DMS153 treated with DMSO at 0.1 percent for 48 hours (cell line): ENCODE data around the gene WNT7B.
"Not testable (repeated sequence)": the region's sequence is repeated elsewhere in the genome, so short reads cannot be mapped to it uniquely, and the experiment has no call there.

Experiments used
- DNase-seq: peaks from one replicate; lab custom pipeline; 2025; ENCODE audit not compliant: unreplicated experiment; lab: John Stamatoyannopoulos, UW

The WNT7B gene

GRCh38 chr22:46008836-46009596 is 32.1 kb upstream of the WNT7B start:
- DNase-seq, result no peak

GRCh38 chr22:46008291-46008690 is 31.3 kb upstream of the WNT7B start:
- DNase-seq, result no peak

DNA sequence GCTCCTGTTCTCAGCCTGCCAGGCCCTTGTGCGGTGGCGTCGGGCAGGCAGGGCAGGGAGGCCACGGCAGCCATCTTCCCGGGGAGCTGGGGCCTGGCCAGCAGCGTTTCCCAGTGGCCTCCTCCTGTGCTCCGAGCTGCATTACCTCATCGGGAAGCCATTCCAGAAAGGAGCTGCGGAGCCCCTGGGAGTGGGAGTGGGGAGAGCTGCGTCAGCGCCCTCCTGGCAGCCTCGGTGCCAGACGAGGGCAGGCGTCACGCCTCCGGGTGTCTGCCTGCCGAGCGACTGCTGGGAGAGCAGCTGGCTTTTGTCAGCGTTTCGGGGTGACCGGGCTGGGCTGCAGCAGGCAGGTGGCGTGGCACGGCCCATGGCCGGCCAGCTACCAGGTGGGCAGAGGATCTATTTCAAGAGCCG is 30.9 kb upstream of the WNT7B start:
- no peak for DNase-seq

GRCh38 chr22:46007003-46007847 is 30.3 kb upstream of the WNT7B start:
- DNase-seq, result no peak

DNA sequence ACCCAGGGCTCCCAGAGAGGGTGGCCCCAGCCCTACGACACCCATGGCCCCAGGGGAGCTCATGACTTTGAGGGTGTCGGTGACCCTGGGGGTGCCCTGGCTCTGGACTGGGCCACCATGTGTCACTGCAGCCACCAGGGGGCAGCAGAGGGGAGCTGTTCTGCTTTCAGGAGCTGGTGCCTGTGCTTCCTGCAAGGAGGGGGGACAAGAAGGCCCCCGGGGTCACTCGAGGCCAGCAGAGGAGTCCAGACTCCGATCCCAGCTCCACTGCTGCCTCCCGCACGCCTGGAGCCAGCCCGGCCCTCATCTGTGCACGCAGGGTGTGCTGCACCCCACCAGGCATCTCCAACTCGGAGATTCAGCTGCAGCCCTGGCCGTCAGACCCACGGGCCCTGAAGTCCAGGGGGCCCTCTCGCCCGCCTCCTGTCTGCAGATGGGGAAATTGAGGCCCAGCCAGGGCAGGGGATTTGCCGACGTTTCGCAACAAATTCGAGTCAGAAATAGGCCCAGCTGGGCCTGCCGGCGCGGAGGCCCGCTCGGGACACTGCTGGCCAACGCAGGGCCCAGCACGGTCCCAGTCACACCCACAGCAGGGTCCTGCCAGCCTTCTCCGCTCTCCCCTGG is 29.5 kb upstream of the WNT7B start:
- DNase-seq, result no peak

DNA sequence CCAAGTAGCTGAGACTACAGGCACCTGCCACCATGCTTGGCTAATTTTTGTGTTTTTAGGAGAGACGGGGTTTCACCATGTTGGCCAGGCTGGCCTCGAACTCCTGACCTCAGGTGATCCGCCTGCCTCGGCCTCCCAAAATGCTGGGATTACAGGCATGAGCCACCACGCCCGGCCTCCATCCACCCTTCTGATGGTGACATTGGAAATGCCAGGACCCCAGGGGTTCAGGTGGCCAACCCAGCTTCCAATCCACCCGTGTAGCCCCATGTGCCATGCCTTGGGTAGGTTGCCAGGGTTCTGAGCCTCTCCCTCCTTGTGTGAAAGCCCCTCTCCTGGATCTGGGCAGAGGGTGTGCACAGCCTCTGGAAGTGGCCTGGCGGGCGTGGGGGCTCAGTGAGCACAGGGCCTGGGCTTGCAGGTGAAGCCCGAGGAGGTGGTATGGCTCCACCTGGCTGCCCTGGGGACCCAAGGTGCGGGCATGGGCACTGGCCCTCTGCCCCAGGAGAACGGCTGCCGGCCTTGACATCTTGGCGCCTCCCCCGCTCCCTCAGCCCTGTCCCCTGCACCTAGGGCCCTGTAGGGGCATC is 28.2 kb upstream of the WNT7B start:
- DNase-seq, result not testable (repeated sequence)

GRCh38 chr22:46004105-46004866 is 27.3 kb upstream of the WNT7B start:
- no peak for DNase-seq

DNA sequence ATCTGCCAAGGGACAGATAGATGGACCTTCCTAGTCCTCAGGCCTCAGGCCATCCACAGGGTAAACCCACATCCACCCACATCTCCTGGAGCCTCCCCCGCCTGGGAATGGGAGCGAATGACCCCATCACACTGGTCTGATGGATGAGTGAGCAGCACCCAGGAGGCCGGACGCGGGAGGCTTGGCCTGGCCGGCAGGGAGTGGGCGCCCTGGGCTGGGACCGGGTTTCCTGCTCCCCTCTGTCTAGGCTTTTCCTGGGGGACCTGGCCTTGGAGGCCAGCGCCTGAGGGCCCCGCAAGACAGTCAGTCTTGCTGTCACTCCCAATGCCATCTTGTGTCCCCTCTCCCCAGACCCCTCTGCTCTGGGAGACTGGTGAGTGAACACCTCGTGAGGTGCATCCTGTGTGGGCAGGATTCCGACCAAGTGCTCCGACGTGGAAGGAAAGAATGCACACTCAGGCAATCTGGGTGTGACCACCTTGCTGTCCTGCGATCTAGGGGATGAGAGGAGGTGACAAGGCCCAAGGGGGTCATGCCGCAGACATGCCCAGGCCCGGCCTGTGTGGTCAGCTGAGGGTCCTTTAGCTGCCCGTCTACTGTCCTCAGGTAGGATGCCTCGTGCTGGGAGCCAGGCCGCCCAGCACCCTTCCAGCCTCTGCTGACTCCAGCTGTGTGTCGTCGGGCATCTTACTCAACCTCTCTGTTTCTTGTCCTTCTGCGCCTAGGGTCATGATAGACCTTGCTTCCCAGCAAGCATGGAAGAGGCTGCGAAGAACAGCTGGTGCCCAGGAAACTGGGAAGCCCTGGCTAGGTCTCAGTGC is 26.5 kb upstream of the WNT7B start:
- DNase-seq, result no peak

- DNase-seq, result no peak
Observed at GRCh38 chr22:46002757-46003270, 25.9 kb upstream of the WNT7B start.

DNA sequence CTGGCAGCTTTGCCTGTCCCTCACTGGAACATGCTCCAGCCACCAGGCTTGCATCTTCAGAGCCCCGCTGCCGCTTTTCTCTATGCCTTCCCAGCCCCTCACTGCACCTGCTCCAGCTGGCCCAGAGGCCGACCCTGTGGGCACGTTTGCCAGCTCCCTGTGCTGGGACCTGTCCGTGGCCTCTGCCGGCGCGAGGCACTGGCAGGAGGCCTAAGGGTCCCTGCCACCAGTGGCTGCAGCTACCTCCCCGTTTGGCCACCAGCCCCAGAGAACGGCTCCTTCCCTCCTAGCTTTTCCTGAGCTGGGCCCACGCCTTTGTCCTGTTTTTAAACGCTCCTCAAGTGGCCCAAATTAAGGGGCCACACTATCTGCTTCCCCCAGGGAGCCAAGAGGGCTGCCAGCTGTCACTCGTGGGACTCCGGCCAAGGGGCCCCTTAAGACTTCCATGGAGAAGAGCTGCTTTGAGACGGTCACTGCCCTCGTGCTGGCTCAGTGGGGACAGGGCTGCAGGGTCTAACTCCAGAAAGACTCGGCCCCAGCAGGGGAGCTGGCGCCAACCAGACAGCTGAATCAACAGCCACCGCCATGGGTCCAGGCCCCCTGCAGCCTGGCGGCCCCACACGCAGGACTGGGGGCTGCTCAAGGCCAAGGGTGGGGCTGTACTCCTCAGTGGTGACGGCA is 24.6 kb upstream of the WNT7B start:
- DNase-seq, result no peak

- DNase-seq, result no peak
Observed at GRCh38 chr22:46001046-46001425, 24.1 kb upstream of the WNT7B start.

- DNase-seq, result no peak
Observed at GRCh38 chr22:46000081-46001027, 23.4 kb upstream of the WNT7B start.

DNA sequence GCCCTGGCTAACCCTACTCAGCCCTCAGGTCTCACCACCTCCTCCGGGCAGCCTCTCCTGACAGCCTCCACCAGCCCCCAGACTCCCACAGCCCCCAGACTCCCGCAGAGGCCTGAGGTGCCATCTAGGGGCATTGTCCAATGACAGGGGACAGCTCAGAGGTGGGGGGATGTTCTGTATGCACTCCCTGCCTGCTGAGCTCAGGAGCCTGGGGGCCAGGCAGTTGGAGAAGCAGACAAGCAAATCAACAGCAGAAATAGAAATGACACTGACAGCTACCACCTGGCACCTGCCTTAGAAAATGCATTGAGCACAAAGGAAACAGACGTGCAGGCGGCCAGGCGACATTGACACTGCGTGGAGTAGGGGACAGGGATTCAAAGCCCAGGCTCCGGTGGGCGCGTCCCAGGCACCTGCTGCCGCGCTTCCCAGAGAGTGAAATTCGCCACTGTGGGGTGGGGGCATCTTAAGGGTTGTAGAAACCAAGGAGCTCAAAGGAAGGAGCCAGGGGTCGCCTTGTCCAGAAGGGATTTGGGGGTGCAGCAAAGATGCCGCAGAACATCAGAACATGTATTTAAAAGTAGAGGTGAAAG is 22.5 kb upstream of the WNT7B start:
- no peak for DNase-seq

- no peak for DNase-seq
Observed at GRCh38 chr22:45998638-45999378, 21.8 kb upstream of the WNT7B start.

DNA sequence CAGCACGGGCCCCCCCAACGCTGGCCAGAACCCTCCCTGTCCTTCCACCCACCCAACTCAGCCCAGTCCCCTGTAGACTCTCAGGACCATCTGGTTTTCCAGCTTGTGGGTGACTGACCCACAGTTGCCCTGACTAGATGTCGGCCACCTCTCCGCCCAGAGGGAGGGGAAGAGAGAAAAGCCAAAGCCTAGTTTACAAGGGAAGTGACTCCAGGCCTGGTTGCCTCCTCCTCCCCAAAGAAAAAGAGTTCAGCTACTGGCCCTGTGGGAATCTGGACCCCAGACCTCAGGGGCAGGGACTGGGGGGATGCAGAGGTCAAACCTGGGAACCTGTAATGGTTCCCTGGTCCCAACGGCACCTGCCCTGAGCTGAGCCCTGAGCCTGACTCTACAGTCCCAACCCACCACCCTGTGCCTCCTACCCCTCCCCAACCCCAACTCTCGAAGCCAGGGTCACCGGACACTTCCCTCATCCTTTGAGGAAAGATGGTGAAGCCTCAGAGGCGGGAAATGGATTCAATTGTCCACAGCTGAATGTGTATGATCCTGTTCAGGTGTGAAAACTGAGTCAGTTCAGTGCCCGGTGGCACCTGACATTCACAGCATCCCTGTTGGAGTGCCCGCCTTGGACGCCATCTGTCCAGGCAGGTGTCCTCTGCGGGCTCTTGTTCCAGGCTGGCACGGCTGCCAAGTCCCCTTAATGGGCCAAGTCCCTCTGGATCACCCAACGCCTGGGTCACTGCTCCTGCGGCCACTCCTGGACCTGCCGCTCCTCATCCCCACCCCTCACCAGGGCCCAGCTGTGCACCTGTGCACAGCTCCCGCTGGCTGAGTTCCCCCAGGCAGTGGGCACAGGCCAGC is 21.0 kb upstream of the WNT7B start:
- no peak for DNase-seq
